Naive thymus-derived CD4-positive, alpha-beta T cell (primary cell): ENCODE results near the gene SPRR3. TPM values are rescaled to one million over a fixed set of nuclear protein-coding genes. Genes with fewer than 3 reads are reported as not detected.

ENCODE experiments used
- ATAC-seq: fragments of 150-1000 bp; cut with Tn5 transposase; 2 replicates; pipeline ENCODE4 v1.10.0; 2021; ENCODE audit warnings: mild to moderate bottlenecking, moderate library complexity
- CTCF ChIA-PET: fragments of 350-600 bp; sonication (Branson Sonifier 250); formaldehyde crosslinking; loops from one replicate; lab custom pipeline; 2021; ENCODE audit warnings: antibody characterized with exemption; lab: Charles Lee
- POLR2A ChIA-PET: fragments of 350-600 bp; sonication (Branson Sonifier 250); formaldehyde crosslinking; loops from one replicate; lab custom pipeline; 2021; ENCODE audit warnings: antibody characterized with exemption, inconsistent platforms; lab: Charles Lee
- DNase-seq, 9 donors: peaks; one replicate each; pipeline versions ENCODE4 v3.0.0 to v3.0.0-alpha.2; 2020 to 2022; ENCODE audit warnings: mixed read lengths in 1 of 9
- H3K27ac ChIP-seq: one replicate; pipeline ENCODE4 v1.7.0; 2013; ENCODE audit warnings: mild to moderate bottlenecking, low read depth, low read length, moderate library complexity
- H3K27me3 ChIP-seq, 2 donors: one replicate each; pipeline ENCODE4 v1.7.0; 2013; ENCODE audit warnings: low read length in 2 of 2, mild to moderate bottlenecking in 2 of 2, moderate library complexity in 2 of 2; ENCODE audit not compliant: control insufficient read depth in 2 of 2, insufficient read depth in 2 of 2
- H3K36me3 ChIP-seq, 3 experiments: 1 replicate in 2 of 3; 2 replicates in 1 of 3; pipeline ENCODE4 v1.7.0; 2013; ENCODE audit warnings: low read length in 3 of 3, mild to moderate bottlenecking in 3 of 3, moderate library complexity in 1 of 3; ENCODE audit not compliant: insufficient read depth in 3 of 3, control insufficient read depth in 2 of 3
- H3K4me1 ChIP-seq, 2 donors: one replicate each; pipeline ENCODE4 v1.7.0; 2013; ENCODE audit warnings: low read length in 2 of 2, mild to moderate bottlenecking in 2 of 2, moderate library complexity in 1 of 2; ENCODE audit not compliant: control insufficient read depth in 2 of 2, insufficient read depth in 2 of 2
- H3K4me3 ChIP-seq: 2 replicates; pipeline ENCODE4 v1.7.0; 2013; ENCODE audit warnings: mild to moderate bottlenecking, low read length
- H3K9me3 ChIP-seq, 3 experiments: 1 replicate in 2 of 3; 2 replicates in 1 of 3; pipeline ENCODE4 v1.7.0; 2013; ENCODE audit warnings: low read length in 3 of 3; ENCODE audit not compliant: control insufficient read depth in 2 of 3
- H3K27ac Mint-ChIP-seq, 9 donors: one replicate each; pipeline ENCODE4 v1.8.0; 2020 to 2022; ENCODE audit warnings: mixed read lengths in 9 of 9, mild to moderate bottlenecking in 8 of 9, moderate library complexity in 5 of 9, inconsistent platforms in 2 of 9
- H3K27me3 Mint-ChIP-seq, 5 donors: one replicate each; pipeline ENCODE4 v1.8.0; 2021 to 2022; ENCODE audit warnings: mixed read lengths in 5 of 5, mild to moderate bottlenecking in 1 of 5
- H3K36me3 Mint-ChIP-seq, 5 donors: one replicate each; pipeline ENCODE4 v1.8.0; 2020 to 2022; ENCODE audit warnings: mixed read lengths in 5 of 5, mild to moderate bottlenecking in 3 of 5, inconsistent platforms in 1 of 5
- H3K4me1 Mint-ChIP-seq, 7 donors: one replicate each; pipeline ENCODE4 v1.8.0; 2020 to 2022; ENCODE audit warnings: mixed read lengths in 7 of 7, mild to moderate bottlenecking in 3 of 7, inconsistent platforms in 1 of 7
- H3K4me3 Mint-ChIP-seq, 10 donors: one replicate each; pipeline ENCODE4 v1.8.0; 2020 to 2022; ENCODE audit warnings: mild to moderate bottlenecking in 10 of 10, mixed read lengths in 10 of 10, moderate library complexity in 6 of 10, inconsistent platforms in 2 of 10
- H3K9me3 Mint-ChIP-seq, 11 donors: one replicate each; pipeline ENCODE4 v1.8.0; 2020 to 2022; ENCODE audit warnings: mixed read lengths in 11 of 11, mild to moderate bottlenecking in 4 of 11, inconsistent platforms in 1 of 11, moderate library complexity in 1 of 11
- intact Hi-C, 2 donors: fragments of 100-400 bp; cut with micrococcal nuclease; formaldehyde crosslinking; loops; one replicate each; pipeline ENCODE4 v1.15.1; 2023
- polyA plus RNA-seq, 2 donors: library from polyadenylated mRNA; unstranded; fragments of 300-500 nt; fragmentation: Illumina TruSeq; gene quantifications; one replicate each; pipeline ENCODE4 v1.2.3, GENCODE V29; 2021
- total RNA-seq, 6 experiments: library from RNA in 5 of 6; stranded (reverse) in 5 of 6; gene quantifications; 1 replicate in 5 of 6; 2 replicates in 1 of 6; pipeline ENCODE4 v1.2.3 and lab custom pipeline; 2021 to 2026

Gene SPRR3
- total and polyA plus RNA-seq, 7 experiments from 2014 or later: not detected

- no peak overlapping the region for H3K27ac Mint-ChIP-seq
- CTCF ChIA-PET: no interaction called here
- intact Hi-C loops: no loop called here
Measured at GRCh38 chr1:153023109-153023508, 21.6 kb downstream of the SPRR3 start.

GRCh38 chr1:153024413-153024812 is 22.9 kb downstream of the SPRR3 start:
- no peak for ATAC-seq

More at GRCh38 chr1:153023109-153023508, 21.6 kb downstream of the SPRR3 start:
- no peaks in the 10 kb centered on the region for H3K4me1 ChIP-seq
- ATAC-seq (no peak), DNase-seq (no peak)
- no peaks in the 10 kb centered on the region for H3K36me3 ChIP-seq
- H3K9me3 ChIP-seq: no peaks in the 10 kb centered on the region
- no peaks in the 10 kb centered on the region for H3K36me3 Mint-ChIP-seq
- H3K4me3 ChIP-seq: no peak overlapping the region
- H3K9me3 Mint-ChIP-seq: peaks cover 0 to 4% (median 0%) of the 10 kb centered on the region in 11 donors
- H3K27ac ChIP-seq: no peak overlapping the region
- H3K4me3 Mint-ChIP-seq: no peak overlapping the region
- H3K4me1 Mint-ChIP-seq: peaks cover 0 to 1% (median 0%) of the 10 kb centered on the region in 7 donors
- H3K27me3 ChIP-seq: no peaks in the 10 kb centered on the region
- peaks cover 5 to 47% (median 42%) of the 10 kb centered on the region in 5 donors for H3K27me3 Mint-ChIP-seq
- POLR2A ChIA-PET: no interaction called here

GRCh38 chr1:153025797-153026196 is 24.2 kb downstream of the SPRR3 start:
- Histone ChIP-seq H3K4me3 (no peak overlapping the region), H3K4me1 (no peaks in the 10 kb centered on the region), H3K27me3 (no peaks in the 10 kb centered on the region), H3K36me3 (no peaks in the 10 kb centered on the region), H3K27ac (no peak overlapping the region), H3K9me3 (no peaks in the 10 kb centered on the region)
- Mint-ChIP-seq H3K36me3 (no peaks in the 10 kb centered on the region), H3K4me3 (no peak overlapping the region), H3K27me3 (peaks cover 3 to 45% (median 33%) of the 10 kb centered on the region in 5 donors), H3K4me1 (peaks cover 0 to 1% (median 0%) of the 10 kb centered on the region in 7 donors), H3K9me3 (peaks cover 0 to 7% (median 0%) of the 10 kb centered on the region in 11 donors), H3K27ac (no peak overlapping the region)
- intact Hi-C loops: no loop called here
- CTCF ChIA-PET: no interaction called here
- ATAC-seq: no peak
- no peak for DNase-seq
- POLR2A ChIA-PET: no interaction called here

More at GRCh38 chr1:153024413-153024812, 22.9 kb downstream of the SPRR3 start:
- ChIA-PET POLR2A (no interaction called here), CTCF (no interaction called here)
- H3K4me3 Mint-ChIP-seq: no peak overlapping the region
- H3K4me1 Mint-ChIP-seq: peaks cover 0 to 1% (median 0%) of the 10 kb centered on the region in 7 donors
- Histone ChIP-seq H3K4me3 (no peak overlapping the region), H3K27ac (no peak overlapping the region), H3K36me3 (no peaks in the 10 kb centered on the region), H3K4me1 (no peaks in the 10 kb centered on the region), H3K9me3 (no peaks in the 10 kb centered on the region), H3K27me3 (no peaks in the 10 kb centered on the region)
- H3K27ac Mint-ChIP-seq: no peak overlapping the region
- DNase-seq: no peak
- peaks cover 0 to 7% (median 0%) of the 10 kb centered on the region in 11 donors for H3K9me3 Mint-ChIP-seq
- intact Hi-C loops: no loop called here
- H3K36me3 Mint-ChIP-seq: no peaks in the 10 kb centered on the region
- H3K27me3 Mint-ChIP-seq: peaks cover 5 to 52% (median 37%) of the 10 kb centered on the region in 5 donors

- no peaks in the 10 kb centered on the region for H3K27me3 ChIP-seq
- Mint-ChIP-seq H3K27me3 (peaks cover 3 to 31% (median 15%) of the 10 kb centered on the region in 5 donors), H3K4me3 (no peak overlapping the region), H3K27ac (no peak overlapping the region), H3K4me1 (no peaks in the 10 kb centered on the region), H3K36me3 (no peaks in the 10 kb centered on the region), H3K9me3 (peaks cover 0 to 7% (median 0%) of the 10 kb centered on the region in 11 donors)
- no peaks in the 10 kb centered on the region for H3K9me3 ChIP-seq
- intact Hi-C loops: no loop called here
- H3K36me3 ChIP-seq: no peaks in the 10 kb centered on the region
- no peak for ATAC-seq
- POLR2A ChIA-PET: no interaction called here
- no peaks in the 10 kb centered on the region for H3K4me1 ChIP-seq
- DNase-seq: no peak
- CTCF ChIA-PET: no interaction called here
- no peak overlapping the region for H3K4me3 ChIP-seq
- no peak overlapping the region for H3K27ac ChIP-seq
Measured at GRCh38 chr1:153028766-153029165, 27.2 kb downstream of the SPRR3 start.

GRCh38 chr1:153030895-153031294 is 29.3 kb downstream of the SPRR3 start, which contains the start of gene SPRR1B:
TSS of gene SPRR1B (plus strand) at chr1:153031203. CDS start at chr1:153032346, 1,143 bp downstream.
- no peak within 1 kb of the TSS for H3K4me3 ChIP-seq
- no peak within 1 kb of the TSS for H3K27ac ChIP-seq
- Mint-ChIP-seq H3K27me3 (peaks cover 5 to 32% (median 22%) of the 10 kb centered on the region in 5 donors), H3K9me3 (peaks cover 0 to 7% (median 0%) of the 10 kb centered on the region in 11 donors), H3K36me3 (no peaks in the 10 kb centered on the region), H3K4me1 (no peaks in the 10 kb centered on the region), H3K4me3 (no peak within 1 kb of the TSS), H3K27ac (no peak within 1 kb of the TSS)
- ATAC-seq (no peak), DNase-seq (no peak)
- ChIA-PET CTCF (no interaction called here), POLR2A (no interaction called here)
- no peaks in the 10 kb centered on the region for H3K27me3 ChIP-seq
- H3K4me1 ChIP-seq: no peaks in the 10 kb centered on the region
- H3K36me3 ChIP-seq: no peaks in the 10 kb centered on the region
- H3K9me3 ChIP-seq: no peaks in the 10 kb centered on the region
- intact Hi-C loops: no loop called here

GRCh38 chr1:153032073-153032472 is 30.5 kb downstream of the SPRR3 start:
- H3K36me3 Mint-ChIP-seq: no peaks in the 10 kb centered on the region
- H3K27me3 Mint-ChIP-seq: peaks cover 2 to 32% (median 22%) of the 10 kb centered on the region in 5 donors
- peaks cover 0 to 10% (median 1%) of the 10 kb centered on the region in 11 donors for H3K9me3 Mint-ChIP-seq
- H3K27ac Mint-ChIP-seq: no peak overlapping the region
- H3K36me3 ChIP-seq: no peaks in the 10 kb centered on the region
- no peaks in the 10 kb centered on the region for H3K4me1 Mint-ChIP-seq
- H3K4me3 Mint-ChIP-seq: no peak overlapping the region
- H3K4me3 ChIP-seq: no peak overlapping the region
- POLR2A ChIA-PET: no interaction called here
- no peaks in the 10 kb centered on the region for H3K9me3 ChIP-seq
- no peaks in the 10 kb centered on the region for H3K27me3 ChIP-seq
- intact Hi-C loops: no loop called here
- DNase-seq (no peak), ATAC-seq (no peak)
- CTCF ChIA-PET: no interaction called here
- no peak overlapping the region for H3K27ac ChIP-seq
- no peaks in the 10 kb centered on the region for H3K4me1 ChIP-seq

- ATAC-seq (no peak), DNase-seq (no peak)
- no peaks in the 10 kb centered on the region for H3K4me1 Mint-ChIP-seq
- intact Hi-C loops: no loop called here
- H3K9me3 ChIP-seq: no peaks in the 10 kb centered on the region
- H3K27ac ChIP-seq: no peak overlapping the region
- peak overlapping the region in 1 of 9 donors; percentile 17 for H3K27ac Mint-ChIP-seq
- H3K36me3 ChIP-seq: no peaks in the 10 kb centered on the region
- no peak overlapping the region for H3K4me3 Mint-ChIP-seq
- H3K27me3 Mint-ChIP-seq: peaks cover 2 to 35% (median 29%) of the 10 kb centered on the region in 5 donors
- H3K4me3 ChIP-seq: no peak overlapping the region
- H3K36me3 Mint-ChIP-seq: no peaks in the 10 kb centered on the region
- ChIA-PET POLR2A (no interaction called here), CTCF (no interaction called here)
- H3K4me1 ChIP-seq: no peaks in the 10 kb centered on the region
- no peaks in the 10 kb centered on the region for H3K27me3 ChIP-seq
- H3K9me3 Mint-ChIP-seq: peaks cover 0 to 10% (median 1%) of the 10 kb centered on the region in 11 donors
Measured at GRCh38 chr1:153032677-153033308, 31.2 kb downstream of the SPRR3 start.
